ENCODE results near the gene ABHD5. TPM values are rescaled to one million over a fixed set of nuclear protein-coding genes. Genes with fewer than 3 reads are reported as not detected.
"Not testable (repeated sequence)": the region's sequence is repeated elsewhere in the genome, so short reads cannot be mapped to it uniquely, and the experiment has no call there.

The ABHD5 gene
- total RNA-seq, 1 experiment from 2014 or later = 11.3 TPM

DNA sequence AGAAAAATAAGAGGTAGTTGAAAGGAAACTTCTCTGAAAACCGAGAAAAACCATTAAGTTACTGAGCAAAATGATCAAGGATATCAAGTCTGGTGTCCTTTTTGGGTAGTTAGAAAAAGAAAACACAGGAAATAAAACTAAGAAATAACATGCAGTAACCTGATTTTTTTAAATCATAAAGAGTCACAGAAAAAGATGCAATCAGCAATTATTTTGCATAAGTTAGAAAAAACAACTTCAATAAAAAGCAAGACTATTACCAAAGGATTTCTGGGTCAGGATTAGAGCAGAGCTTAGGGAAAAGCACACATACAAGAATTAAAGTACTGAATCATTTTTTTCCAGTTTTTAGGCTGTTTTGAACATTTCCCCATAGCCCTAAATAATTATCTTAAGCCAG, 40.4 kb upstream of the ABHD5 start:
- Mint-ChIP-seq H3K4me1 (peaks cover 29% of the 10 kb centered on the region), H3K9me3 (peaks cover 4% of the 10 kb centered on the region; the same call in 1 of the 2 replicates), H3K4me3 (no peak overlapping the region), H3K36me3 (no peaks in the 10 kb centered on the region), H3K27me3 (ENCODE audit: low read depth) (no peaks in the 10 kb centered on the region; the same call in 1 of the 2 replicates), H3K27ac (no peak overlapping the region)
- TF ChIP-seq ZNF671 (CRISPR knock-in tag; IDR thresholded peaks at IDR 0.05) (no peak), ATF1 (CRISPR knock-in tag; IDR thresholded peaks at IDR 0.05) (no peak), TEAD4 (CRISPR knock-in tag; IDR thresholded peaks at IDR 0.05) (no peak), GABPB1 (CRISPR knock-in tag; IDR thresholded peaks at IDR 0.05) (no peak), ZNF317 (CRISPR knock-in tag; IDR thresholded peaks at IDR 0.05; ENCODE audit: borderline replicate concordance, low read depth) (no peak), HMGA2 (CRISPR knock-in tag; IDR thresholded peaks at IDR 0.05) (no peak), NR2C2 (CRISPR knock-in tag; IDR thresholded peaks at IDR 0.05) (no peak), NR3C1 (CRISPR knock-in tag; conservative IDR thresholded peaks at IDR 0.05; ENCODE audit: low read depth) (no peak), CREM (CRISPR knock-in tag; IDR thresholded peaks at IDR 0.05) (no peak), NR1H2 (CRISPR knock-in tag; IDR thresholded peaks at IDR 0.05) (no peak)
- TF ChIP-seq, protein P1, sequence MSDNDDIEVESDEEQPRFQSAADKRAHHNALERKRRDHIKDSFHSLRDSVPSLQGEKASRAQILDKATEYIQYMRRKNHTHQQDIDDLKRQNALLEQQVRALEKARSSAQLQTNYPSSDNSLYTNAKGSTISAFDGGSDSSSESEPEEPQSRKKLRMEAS (CRISPR knock-in tag; IDR thresholded peaks at IDR 0.05) = no peak
- TF ChIP-seq, protein P2, sequence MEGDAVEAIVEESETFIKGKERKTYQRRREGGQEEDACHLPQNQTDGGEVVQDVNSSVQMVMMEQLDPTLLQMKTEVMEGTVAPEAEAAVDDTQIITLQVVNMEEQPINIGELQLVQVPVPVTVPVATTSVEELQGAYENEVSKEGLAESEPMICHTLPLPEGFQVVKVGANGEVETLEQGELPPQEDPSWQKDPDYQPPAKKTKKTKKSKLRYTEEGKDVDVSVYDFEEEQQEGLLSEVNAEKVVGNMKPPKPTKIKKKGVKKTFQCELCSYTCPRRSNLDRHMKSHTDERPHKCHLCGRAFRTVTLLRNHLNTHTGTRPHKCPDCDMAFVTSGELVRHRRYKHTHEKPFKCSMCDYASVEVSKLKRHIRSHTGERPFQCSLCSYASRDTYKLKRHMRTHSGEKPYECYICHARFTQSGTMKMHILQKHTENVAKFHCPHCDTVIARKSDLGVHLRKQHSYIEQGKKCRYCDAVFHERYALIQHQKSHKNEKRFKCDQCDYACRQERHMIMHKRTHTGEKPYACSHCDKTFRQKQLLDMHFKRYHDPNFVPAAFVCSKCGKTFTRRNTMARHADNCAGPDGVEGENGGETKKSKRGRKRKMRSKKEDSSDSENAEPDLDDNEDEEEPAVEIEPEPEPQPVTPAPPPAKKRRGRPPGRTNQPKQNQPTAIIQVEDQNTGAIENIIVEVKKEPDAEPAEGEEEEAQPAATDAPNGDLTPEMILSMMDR (IDR thresholded peaks at IDR 0.05) = no peak
- TF ChIP-seq, protein P3, sequence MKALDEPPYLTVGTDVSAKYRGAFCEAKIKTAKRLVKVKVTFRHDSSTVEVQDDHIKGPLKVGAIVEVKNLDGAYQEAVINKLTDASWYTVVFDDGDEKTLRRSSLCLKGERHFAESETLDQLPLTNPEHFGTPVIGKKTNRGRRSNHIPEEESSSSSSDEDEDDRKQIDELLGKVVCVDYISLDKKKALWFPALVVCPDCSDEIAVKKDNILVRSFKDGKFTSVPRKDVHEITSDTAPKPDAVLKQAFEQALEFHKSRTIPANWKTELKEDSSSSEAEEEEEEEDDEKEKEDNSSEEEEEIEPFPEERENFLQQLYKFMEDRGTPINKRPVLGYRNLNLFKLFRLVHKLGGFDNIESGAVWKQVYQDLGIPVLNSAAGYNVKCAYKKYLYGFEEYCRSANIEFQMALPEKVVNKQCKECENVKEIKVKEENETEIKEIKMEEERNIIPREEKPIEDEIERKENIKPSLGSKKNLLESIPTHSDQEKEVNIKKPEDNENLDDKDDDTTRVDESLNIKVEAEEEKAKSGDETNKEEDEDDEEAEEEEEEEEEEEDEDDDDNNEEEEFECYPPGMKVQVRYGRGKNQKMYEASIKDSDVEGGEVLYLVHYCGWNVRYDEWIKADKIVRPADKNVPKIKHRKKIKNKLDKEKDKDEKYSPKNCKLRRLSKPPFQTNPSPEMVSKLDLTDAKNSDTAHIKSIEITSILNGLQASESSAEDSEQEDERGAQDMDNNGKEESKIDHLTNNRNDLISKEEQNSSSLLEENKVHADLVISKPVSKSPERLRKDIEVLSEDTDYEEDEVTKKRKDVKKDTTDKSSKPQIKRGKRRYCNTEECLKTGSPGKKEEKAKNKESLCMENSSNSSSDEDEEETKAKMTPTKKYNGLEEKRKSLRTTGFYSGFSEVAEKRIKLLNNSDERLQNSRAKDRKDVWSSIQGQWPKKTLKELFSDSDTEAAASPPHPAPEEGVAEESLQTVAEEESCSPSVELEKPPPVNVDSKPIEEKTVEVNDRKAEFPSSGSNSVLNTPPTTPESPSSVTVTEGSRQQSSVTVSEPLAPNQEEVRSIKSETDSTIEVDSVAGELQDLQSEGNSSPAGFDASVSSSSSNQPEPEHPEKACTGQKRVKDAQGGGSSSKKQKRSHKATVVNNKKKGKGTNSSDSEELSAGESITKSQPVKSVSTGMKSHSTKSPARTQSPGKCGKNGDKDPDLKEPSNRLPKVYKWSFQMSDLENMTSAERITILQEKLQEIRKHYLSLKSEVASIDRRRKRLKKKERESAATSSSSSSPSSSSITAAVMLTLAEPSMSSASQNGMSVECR (CRISPR knock-in tag; IDR thresholded peaks at IDR 0.05; ENCODE audit: borderline replicate concordance) = no peak
- TF ChIP-seq, protein P4, sequence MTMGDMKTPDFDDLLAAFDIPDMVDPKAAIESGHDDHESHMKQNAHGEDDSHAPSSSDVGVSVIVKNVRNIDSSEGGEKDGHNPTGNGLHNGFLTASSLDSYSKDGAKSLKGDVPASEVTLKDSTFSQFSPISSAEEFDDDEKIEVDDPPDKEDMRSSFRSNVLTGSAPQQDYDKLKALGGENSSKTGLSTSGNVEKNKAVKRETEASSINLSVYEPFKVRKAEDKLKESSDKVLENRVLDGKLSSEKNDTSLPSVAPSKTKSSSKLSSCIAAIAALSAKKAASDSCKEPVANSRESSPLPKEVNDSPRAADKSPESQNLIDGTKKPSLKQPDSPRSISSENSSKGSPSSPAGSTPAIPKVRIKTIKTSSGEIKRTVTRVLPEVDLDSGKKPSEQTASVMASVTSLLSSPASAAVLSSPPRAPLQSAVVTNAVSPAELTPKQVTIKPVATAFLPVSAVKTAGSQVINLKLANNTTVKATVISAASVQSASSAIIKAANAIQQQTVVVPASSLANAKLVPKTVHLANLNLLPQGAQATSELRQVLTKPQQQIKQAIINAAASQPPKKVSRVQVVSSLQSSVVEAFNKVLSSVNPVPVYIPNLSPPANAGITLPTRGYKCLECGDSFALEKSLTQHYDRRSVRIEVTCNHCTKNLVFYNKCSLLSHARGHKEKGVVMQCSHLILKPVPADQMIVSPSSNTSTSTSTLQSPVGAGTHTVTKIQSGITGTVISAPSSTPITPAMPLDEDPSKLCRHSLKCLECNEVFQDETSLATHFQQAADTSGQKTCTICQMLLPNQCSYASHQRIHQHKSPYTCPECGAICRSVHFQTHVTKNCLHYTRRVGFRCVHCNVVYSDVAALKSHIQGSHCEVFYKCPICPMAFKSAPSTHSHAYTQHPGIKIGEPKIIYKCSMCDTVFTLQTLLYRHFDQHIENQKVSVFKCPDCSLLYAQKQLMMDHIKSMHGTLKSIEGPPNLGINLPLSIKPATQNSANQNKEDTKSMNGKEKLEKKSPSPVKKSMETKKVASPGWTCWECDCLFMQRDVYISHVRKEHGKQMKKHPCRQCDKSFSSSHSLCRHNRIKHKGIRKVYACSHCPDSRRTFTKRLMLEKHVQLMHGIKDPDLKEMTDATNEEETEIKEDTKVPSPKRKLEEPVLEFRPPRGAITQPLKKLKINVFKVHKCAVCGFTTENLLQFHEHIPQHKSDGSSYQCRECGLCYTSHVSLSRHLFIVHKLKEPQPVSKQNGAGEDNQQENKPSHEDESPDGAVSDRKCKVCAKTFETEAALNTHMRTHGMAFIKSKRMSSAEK (CRISPR knock-in tag; IDR thresholded peaks at IDR 0.05; ENCODE audit: borderline replicate concordance) = no peak
- TF ChIP-seq, protein P5, sequence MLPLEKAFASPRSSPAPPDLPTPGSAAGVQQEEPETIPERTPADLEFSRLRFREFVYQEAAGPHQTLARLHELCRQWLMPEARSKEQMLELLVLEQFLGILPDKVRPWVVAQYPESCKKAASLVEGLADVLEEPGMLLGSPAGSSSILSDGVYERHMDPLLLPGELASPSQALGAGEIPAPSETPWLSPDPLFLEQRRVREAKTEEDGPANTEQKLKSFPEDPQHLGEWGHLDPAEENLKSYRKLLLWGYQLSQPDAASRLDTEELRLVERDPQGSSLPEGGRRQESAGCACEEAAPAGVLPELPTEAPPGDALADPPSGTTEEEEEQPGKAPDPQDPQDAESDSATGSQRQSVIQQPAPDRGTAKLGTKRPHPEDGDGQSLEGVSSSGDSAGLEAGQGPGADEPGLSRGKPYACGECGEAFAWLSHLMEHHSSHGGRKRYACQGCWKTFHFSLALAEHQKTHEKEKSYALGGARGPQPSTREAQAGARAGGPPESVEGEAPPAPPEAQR (CRISPR knock-in tag; IDR thresholded peaks at IDR 0.05) = no peak
- TF ChIP-seq, protein P6, sequence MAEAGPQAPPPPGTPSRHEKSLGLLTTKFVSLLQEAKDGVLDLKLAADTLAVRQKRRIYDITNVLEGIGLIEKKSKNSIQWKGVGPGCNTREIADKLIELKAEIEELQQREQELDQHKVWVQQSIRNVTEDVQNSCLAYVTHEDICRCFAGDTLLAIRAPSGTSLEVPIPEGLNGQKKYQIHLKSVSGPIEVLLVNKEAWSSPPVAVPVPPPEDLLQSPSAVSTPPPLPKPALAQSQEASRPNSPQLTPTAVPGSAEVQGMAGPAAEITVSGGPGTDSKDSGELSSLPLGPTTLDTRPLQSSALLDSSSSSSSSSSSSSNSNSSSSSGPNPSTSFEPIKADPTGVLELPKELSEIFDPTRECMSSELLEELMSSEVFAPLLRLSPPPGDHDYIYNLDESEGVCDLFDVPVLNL (CRISPR knock-in tag; IDR thresholded peaks at IDR 0.05; ENCODE audit: borderline replicate concordance, low read depth) = no peak
- ATAC-seq (no peak), DNase-seq (ENCODE audit: low spot score) (no peak)
- ChIA-PET POLR2A (no interaction called here), CTCF (no interaction called here)

DNA sequence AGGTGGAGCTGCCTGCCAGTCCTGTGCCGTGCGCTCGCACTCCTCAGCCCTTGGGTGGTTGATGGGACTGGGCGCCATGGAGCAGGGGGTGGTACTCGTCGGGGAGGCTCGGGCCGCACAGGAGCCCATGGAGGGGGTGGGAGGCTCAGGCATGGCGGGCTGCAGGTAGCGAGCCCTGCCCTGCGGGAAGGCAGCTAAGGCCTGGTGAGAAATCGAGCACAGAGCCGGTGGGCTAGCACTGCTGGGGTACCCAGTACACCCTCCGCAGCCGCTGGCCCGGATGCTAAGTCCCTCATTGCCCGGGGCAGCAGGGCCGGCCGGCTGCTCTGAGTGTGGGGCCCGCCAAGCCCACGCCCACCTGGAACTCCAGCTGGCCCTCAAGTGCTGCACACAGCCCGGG, 34.3 kb upstream of the ABHD5 start:
- DNase-seq (ENCODE audit: low spot score); H3K27me3 Mint-ChIP-seq (ENCODE audit: low read depth); POLR2A ChIA-PET; H3K4me1 Mint-ChIP-seq; H3K4me3 Mint-ChIP-seq; H3K27ac Mint-ChIP-seq; ATAC-seq; CTCF ChIA-PET; H3K36me3 Mint-ChIP-seq: not testable (repeated sequence)
- peaks cover 18% of the 10 kb centered on the region for H3K9me3 Mint-ChIP-seq
